GM20000 (cell line): ENCODE data around the gene VEGFA.

Source experiments
- DNase-seq: peaks from one replicate; pipeline ENCODE4 v3.0.0; 2012; ENCODE audit warnings: low spot score
- TF ChIP-seq, protein P1 (sequence below): IDR thresholded peaks from 2 replicates; pipeline ENCODE4 v1.5.1; 2012; ENCODE audit warnings: mild to moderate bottlenecking, control low read depth; ENCODE audit errors: extremely low read depth, missing control alignments

The VEGFA gene

DNA sequence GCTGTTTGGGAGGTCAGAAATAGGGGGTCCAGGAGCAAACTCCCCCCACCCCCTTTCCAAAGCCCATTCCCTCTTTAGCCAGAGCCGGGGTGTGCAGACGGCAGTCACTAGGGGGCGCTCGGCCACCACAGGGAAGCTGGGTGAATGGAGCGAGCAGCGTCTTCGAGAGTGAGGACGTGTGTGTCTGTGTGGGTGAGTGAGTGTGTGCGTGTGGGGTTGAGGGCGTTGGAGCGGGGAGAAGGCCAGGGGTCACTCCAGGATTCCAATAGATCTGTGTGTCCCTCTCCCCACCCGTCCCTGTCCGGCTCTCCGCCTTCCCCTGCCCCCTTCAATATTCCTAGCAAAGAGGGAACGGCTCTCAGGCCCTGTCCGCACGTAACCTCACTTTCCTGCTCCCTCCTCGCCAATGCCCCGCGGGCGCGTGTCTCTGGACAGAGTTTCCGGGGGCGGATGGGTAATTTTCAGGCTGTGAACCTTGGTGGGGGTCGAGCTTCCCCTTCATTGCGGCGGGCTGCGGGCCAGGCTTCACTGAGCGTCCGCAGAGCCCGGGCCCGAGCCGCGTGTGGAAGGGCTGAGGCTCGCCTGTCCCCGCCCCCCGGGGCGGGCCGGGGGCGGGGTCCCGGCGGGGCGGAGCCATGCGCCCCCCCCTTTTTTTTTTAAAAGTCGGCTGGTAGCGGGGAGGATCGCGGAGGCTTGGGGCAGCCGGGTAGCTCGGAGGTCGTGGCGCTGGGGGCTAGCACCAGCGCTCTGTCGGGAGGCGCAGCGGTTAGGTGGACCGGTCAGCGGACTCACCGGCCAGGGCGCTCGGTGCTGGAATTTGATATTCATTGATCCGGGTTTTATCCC is at the start of gene VEGFA:
VEGFA (plus strand) TSS at position 686 of the 846 bp plus-strand sequence.
- peak; percentile 98 for DNase-seq
- TF ChIP-seq, protein P1, sequence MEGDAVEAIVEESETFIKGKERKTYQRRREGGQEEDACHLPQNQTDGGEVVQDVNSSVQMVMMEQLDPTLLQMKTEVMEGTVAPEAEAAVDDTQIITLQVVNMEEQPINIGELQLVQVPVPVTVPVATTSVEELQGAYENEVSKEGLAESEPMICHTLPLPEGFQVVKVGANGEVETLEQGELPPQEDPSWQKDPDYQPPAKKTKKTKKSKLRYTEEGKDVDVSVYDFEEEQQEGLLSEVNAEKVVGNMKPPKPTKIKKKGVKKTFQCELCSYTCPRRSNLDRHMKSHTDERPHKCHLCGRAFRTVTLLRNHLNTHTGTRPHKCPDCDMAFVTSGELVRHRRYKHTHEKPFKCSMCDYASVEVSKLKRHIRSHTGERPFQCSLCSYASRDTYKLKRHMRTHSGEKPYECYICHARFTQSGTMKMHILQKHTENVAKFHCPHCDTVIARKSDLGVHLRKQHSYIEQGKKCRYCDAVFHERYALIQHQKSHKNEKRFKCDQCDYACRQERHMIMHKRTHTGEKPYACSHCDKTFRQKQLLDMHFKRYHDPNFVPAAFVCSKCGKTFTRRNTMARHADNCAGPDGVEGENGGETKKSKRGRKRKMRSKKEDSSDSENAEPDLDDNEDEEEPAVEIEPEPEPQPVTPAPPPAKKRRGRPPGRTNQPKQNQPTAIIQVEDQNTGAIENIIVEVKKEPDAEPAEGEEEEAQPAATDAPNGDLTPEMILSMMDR = peak; percentile 98

DNA sequence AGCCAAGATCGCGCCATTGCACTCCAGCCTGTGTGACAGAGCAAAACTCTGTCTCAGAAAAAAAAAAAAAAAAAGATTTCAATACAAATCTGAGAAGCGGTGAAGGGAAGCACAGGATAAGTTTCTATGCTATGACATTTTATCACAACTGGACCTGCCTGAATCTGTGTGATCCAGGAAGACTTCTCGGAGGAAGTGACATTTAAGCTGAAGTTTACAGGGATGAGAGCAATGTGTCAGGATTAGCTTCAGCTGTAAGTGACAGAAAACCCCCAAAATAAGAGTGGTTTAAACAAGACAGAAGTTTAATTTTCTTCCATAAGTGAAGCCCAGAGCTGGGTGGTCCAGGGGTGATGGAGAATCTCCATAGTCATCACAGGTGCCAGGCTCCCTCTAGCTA is 49.0 kb upstream of the VEGFA start:
- TF ChIP-seq, protein P1 = no peak

DNA sequence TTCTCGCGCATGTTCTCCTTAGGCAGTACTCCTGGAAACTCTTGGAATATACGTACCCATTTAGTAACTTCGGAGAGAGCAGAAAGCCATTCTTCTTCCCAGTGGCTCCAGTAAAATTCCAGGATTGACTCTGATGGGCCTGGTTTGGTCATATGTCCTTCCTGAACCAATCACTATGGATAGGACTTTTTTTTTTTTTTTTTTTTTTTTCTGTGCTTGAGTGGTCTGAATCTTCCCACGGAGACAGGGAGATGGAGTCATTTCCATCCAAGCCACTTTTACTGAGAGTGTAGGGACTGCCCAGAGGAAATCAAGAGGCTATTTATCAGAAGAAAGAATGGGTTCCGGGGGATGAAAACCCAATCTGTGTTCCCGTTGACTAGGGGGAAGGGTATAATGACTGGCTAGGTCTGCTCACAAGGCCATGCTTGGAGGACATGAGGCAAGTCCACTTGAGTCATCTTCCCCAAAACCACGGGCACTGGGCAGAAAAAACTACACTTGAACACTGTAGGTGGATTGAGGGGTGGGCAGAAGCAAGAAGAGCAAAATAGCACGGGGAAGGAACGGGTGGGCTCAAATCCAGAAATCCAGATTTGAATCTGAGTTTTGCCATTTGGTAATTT is 47.0 kb upstream of the VEGFA start:
- no peak for DNase-seq
- TF ChIP-seq, protein P1 = no peak

More for the DNA sequence above, 49.0 kb upstream of the VEGFA start:
- no peak for DNase-seq

DNA sequence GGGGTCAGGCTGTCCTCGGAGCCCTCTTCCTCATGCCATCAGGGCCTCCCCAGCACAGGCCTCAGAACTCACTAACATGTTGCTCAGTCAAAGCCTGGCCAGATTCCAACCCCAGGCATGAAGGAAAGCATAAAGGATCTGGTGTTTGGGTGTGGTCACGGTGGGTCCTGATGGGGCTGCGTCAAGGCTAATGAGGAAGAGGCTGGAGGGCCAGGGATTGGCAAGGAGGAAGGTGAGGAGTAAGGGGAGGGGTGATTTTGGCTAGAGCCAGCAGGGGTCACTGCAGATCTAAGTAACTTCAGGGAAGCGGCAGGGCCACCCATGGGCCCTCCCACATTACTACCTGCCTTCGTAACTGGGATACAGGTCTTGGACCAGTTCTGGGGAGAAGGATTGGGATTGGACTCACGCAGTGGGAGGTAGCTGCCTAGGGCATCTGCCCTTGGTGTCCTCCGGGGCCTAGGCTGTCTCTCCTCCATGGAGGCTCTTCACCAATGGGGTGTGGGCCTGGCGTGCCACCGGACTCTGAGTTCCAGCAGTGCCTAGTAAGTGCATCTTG is 46.2 kb upstream of the VEGFA start:
- TF ChIP-seq, protein P1 = peak; percentile 45
- DNase-seq = peak; percentile 79

DNA sequence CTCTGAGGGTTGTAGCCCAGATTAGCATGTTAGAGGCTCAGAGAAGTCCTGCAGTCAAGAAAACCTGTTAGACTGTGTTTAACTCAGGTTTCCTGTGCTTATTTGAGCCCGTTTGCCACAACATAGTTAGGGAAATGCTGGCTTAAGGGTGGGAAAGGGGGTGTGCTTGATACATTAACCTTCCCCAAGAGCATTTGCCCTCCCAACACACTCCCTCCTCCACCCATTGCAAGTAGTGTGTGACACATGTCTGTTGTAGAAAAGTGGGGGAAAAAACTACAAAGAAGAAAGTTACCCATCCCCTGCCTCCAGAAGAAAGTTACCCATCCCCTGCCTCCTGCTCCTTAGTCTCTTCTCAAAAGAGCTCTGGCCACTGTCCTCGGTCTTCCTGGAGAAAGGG is 45.7 kb upstream of the VEGFA start:
- TF ChIP-seq, protein P1 = no peak
- DNase-seq = no peak

DNA sequence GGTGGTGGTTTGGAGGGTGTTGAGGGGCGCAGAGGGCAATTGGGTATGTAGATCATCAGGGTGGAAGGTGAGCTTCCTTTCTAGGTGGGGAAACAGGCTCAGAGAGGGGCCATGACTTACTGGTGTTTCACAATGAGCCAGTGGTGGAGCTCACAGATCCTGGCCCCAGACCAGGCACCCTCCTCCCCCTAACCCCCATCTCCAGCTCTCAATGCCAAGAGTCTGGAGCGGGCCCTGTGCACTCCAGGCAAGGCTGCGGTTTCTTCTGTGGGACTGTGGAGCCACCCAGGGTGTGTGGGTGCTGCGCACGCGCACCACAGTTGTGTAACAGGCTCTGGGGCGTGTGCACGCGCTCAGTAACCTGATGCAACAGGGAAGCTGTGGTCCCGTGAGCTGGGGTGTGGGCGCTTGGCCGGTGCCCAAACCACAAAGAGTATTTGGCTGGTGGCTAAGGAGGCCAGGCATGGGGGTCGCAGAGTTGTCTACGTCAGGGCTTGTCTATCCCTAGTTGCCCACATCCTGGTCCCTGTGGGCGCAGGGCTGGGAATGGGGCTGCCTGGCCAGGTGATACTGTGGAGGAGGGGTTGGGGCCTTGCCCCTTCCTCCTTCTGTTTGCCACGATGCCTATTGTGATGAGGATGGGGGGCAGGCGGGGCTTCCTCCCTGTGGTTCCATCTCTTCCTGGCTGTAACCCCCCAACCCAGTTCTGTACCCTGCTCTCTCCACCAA is 44.9 kb upstream of the VEGFA start:
- peak; percentile 75 for DNase-seq

More for the DNA sequence above, 44.9 kb upstream of the VEGFA start:
- TF ChIP-seq, protein P1 = no peak
